ENCODE data around the gene HPSE2.

DNA sequence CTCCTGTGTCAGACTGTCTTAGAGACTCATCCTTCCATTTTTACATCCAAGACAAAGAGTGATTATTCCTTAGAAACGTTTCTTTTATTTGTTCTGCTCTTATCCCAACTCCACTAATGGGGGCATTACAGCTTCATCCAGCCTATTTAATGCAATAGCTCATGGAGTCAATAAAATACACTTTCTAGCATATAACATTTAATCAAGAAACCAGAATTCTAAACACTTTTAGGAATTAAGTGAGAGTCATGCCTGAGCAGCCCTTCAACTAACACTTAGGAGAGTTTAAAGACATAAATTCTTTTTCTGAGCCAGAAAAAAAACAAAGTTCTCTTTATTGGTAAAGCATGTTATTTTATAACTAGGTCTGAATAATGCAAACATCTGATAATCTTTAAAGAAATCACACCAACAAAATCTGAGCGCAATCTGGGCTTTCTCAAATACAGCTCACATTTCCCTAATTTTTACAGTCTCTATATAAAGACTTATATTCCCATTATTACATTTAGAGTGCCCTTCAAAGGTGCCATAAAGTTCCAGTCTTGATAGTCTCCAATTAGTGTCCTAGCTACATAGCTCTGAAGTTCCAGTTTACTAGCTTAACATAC, 427.3 kb downstream of the HPSE2 start:
- TF ChIP-seq, protein P1, sequence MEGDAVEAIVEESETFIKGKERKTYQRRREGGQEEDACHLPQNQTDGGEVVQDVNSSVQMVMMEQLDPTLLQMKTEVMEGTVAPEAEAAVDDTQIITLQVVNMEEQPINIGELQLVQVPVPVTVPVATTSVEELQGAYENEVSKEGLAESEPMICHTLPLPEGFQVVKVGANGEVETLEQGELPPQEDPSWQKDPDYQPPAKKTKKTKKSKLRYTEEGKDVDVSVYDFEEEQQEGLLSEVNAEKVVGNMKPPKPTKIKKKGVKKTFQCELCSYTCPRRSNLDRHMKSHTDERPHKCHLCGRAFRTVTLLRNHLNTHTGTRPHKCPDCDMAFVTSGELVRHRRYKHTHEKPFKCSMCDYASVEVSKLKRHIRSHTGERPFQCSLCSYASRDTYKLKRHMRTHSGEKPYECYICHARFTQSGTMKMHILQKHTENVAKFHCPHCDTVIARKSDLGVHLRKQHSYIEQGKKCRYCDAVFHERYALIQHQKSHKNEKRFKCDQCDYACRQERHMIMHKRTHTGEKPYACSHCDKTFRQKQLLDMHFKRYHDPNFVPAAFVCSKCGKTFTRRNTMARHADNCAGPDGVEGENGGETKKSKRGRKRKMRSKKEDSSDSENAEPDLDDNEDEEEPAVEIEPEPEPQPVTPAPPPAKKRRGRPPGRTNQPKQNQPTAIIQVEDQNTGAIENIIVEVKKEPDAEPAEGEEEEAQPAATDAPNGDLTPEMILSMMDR (IDR thresholded peaks at IDR 0.05; ENCODE audit: insufficient read depth, low read length, poor library complexity, severe bottlenecking), result no peak
- TF ChIP-seq EZH2phosphoT487 (conservative IDR thresholded peaks at IDR 0.05; ENCODE audit: low read length), result no peak
